Measurements from ENCODE around the gene FICD. TPM values are rescaled to one million over a fixed set of nuclear protein-coding genes. Genes with fewer than 3 reads are reported as not detected.
A peak's percentile ranks its signal among the peaks of the same experiment; 100 is the strongest.

The FICD gene
- total and polyA plus RNA-seq, 2 of the 13 experiments (the other 11 are each of a cell fraction or from before 2014, with no cell fraction given), result 0.99 to 3.0 TPM

- TF ChIP-seq PAXIP1 (CRISPR knock-in tag; conservative IDR thresholded peaks at IDR 0.05), result 0 out of 2 replicates have a peak, but pooled peaks have one; percentile 9
- TF ChIP-seq ZFP82 (CRISPR knock-in tag; IDR thresholded peaks at IDR 0.05; ENCODE audit: borderline replicate concordance), result 0 out of 2 replicates have a peak, but pooled peaks have one; percentile 39
- TF ChIP-seq LRRFIP1 (CRISPR knock-in tag; conservative IDR thresholded peaks at IDR 0.05), result no peak
- peak; percentile 63 for TF ChIP-seq UBTF (CRISPR knock-in tag; IDR thresholded peaks at IDR 0.05)
- TF ChIP-seq TOPORS (CRISPR knock-in tag; IDR thresholded peaks at IDR 0.05), result 0 out of 2 replicates have a peak, but pooled peaks have one; percentile 30
- TF ChIP-seq MTERF4 (CRISPR knock-in tag; IDR thresholded peaks at IDR 0.05), result no peak
- peak; percentile 61 to 62 for TF ChIP-seq POLR2A (IDR thresholded peaks at IDR 0.05; ENCODE audit: insufficient read depth in 1 of 2, low read depth in 2 of 2, low read length in 2 of 2)
- no peak for TF ChIP-seq GPBP1L1 (CRISPR knock-in tag; IDR thresholded peaks at IDR 0.05)
- no peak for TF ChIP-seq ZNF503 (CRISPR knock-in tag; IDR thresholded peaks at IDR 0.05)
- TF ChIP-seq THAP11 (CRISPR knock-in tag; IDR thresholded peaks at IDR 0.05), result peak; percentile 90
- TF ChIP-seq ZNF326 (CRISPR knock-in tag; IDR thresholded peaks at IDR 0.05; ENCODE audit: borderline replicate concordance), result no peak
- TF ChIP-seq RFX5 (IDR thresholded peaks at IDR 0.05; ENCODE audit: low read depth, low read length), result no peak
- no peak for TF ChIP-seq ZFP41 (CRISPR knock-in tag; IDR thresholded peaks at IDR 0.05; ENCODE audit: borderline replicate concordance)
- peak; percentile 52 for TF ChIP-seq AGO2 (optimal IDR thresholded peaks at IDR 0.05; ENCODE audit: low read depth, low read length)
Measured at GRCh38 chr12:108560752-108561719, 46.0 kb downstream of the FICD start, which contains the start of gene SART3 (continued).

Data from HepG2 (cell line).